K562 (cell line): Measurements from ENCODE around the gene BHLHE40. TPM values are rescaled to one million over a fixed set of nuclear protein-coding genes. Genes with fewer than 3 reads are reported as not detected.

Experiments used
- BCOR ChIP-seq: fragments of 450-650 bp; IDR thresholded peaks from 2 replicates; pipeline ENCODE4 v1.6.1; 2016
- CBFA2T3 ChIP-seq: fragments of 450-650 bp; IDR thresholded peaks from 2 replicates; pipeline ENCODE4 v1.6.1; 2017
- CBX3 ChIP-seq, 2 experiments: IDR thresholded peaks; 1 replicate in 1 of 2; 2 replicates in 1 of 2; pipeline ENCODE4 v1.6.1; 2012; ENCODE audit warnings: inconsistent platforms in 2 of 2, low read length in 2 of 2, borderline replicate concordance in 1 of 2, control low read depth in 1 of 2
- CEBPG ChIP-seq, 3 experiments: fragments of 200-800 bp in 1 of 3; sonication (Bioruptor generic) in 1 of 3; sonication (generic) in 1 of 3; formaldehyde crosslinking in 1 of 3; IDR thresholded peaks in 2 of 3; conservative IDR thresholded peaks in 1 of 3; 2 replicates each; pipeline versions ENCODE4 v1.6.1 to v1.8.0; 2016 to 2022; ENCODE audit warnings: missing compliant biosample characterization in 2 of 3, missing genetic modification characterization in 2 of 3, mild to moderate bottlenecking in 1 of 3, missing genetic modification reagents in 1 of 3
- CEBPZ ChIP-seq: fragments of 150-350 bp; IDR thresholded peaks from 2 replicates; pipeline ENCODE4 v1.6.1; 2014; ENCODE audit warnings: low read depth, mild to moderate bottlenecking, low read length, borderline replicate concordance
- CXXC5 ChIP-seq: fragments of 250-450 bp; sonication (Bioruptor Pico); IDR thresholded peaks from 2 replicates; pipeline ENCODE4 v1.8.0; 2022; ENCODE audit warnings: inconsistent platforms, mild to moderate bottlenecking, moderate library complexity
- EP300 ChIP-seq: IDR thresholded peaks from 2 replicates; pipeline ENCODE4 v1.6.1; 2012; ENCODE audit warnings: low read length, improper control_type of control experiment
- FOXM1 ChIP-seq, 2 experiments: fragments of 450-650 bp in 1 of 2; sonication (generic) in 1 of 2; formaldehyde crosslinking in 1 of 2; IDR thresholded peaks; 2 replicates each; pipeline versions ENCODE4 v1.6.1 to v1.9.0; 2017 to 2022; ENCODE audit warnings: low read depth in 2 of 2, mild to moderate bottlenecking in 2 of 2, missing genetic modification reagents in 1 of 2, moderate library complexity in 1 of 2
- GABPB2 ChIP-seq: fragments of 250-450 bp; sonication (Bioruptor Pico); conservative IDR thresholded peaks from 2 replicates; pipeline ENCODE4 v1.5.1; 2021; ENCODE audit warnings: mild to moderate bottlenecking
- HCFC1 ChIP-seq: IDR thresholded peaks from 2 replicates; pipeline ENCODE4 v1.6.1; 2012; ENCODE audit warnings: low read depth, low read length, improper control_type of control experiment
- L3MBTL2 ChIP-seq: fragments of 450-650 bp; IDR thresholded peaks from 2 replicates; pipeline ENCODE4 v1.6.1; 2016; ENCODE audit warnings: mild to moderate bottlenecking, moderate library complexity
- MAFF ChIP-seq: IDR thresholded peaks from 2 replicates; pipeline ENCODE4 v1.6.1; 2012; ENCODE audit warnings: low read length, improper control_type of control experiment
- PHF8 ChIP-seq: fragments of 200-600 bp; sonication (generic); IDR thresholded peaks from 2 replicates; pipeline ENCODE4 v1.6.1; 2012; ENCODE audit warnings: mixed run types, mild to moderate bottlenecking, inconsistent platforms, low read length, moderate library complexity, borderline replicate concordance
- POLR2B ChIP-seq: fragments of 450-650 bp; IDR thresholded peaks from 2 replicates; pipeline ENCODE4 v1.6.1; 2018; ENCODE audit warnings: low read depth; ENCODE audit not compliant: partially characterized antibody
- RBM14 ChIP-seq: fragments of 200-400 bp; formaldehyde crosslinking; IDR thresholded peaks from 2 replicates; pipeline ENCODE4 v1.6.1; 2018; ENCODE audit warnings: low read depth, mild to moderate bottlenecking, low read length, moderate library complexity, borderline replicate concordance; ENCODE audit not compliant: insufficient read depth
- SMARCE1 ChIP-seq: fragments of 450-650 bp; IDR thresholded peaks from 2 replicates; pipeline ENCODE4 v1.7.1; 2016; ENCODE audit warnings: mild to moderate bottlenecking
- SREBF1 ChIP-seq: fragments of 150-350 bp; IDR thresholded peaks from 2 replicates; pipeline ENCODE4 v1.6.1; 2014; ENCODE audit warnings: antibody characterized with exemption, low read depth, low read length, borderline replicate concordance
- SRSF7 ChIP-seq: fragments of 200-400 bp; formaldehyde crosslinking; optimal IDR thresholded peaks from 2 replicates; pipeline ENCODE3; 2017; ENCODE audit warnings: mild to moderate bottlenecking, low read depth, low read length
- STAT5A ChIP-seq: IDR thresholded peaks from 2 replicates; pipeline ENCODE4 v1.6.1; 2012; ENCODE audit warnings: low read length, inconsistent platforms, borderline replicate concordance
- TAF1 ChIP-seq: IDR thresholded peaks from 2 replicates; pipeline ENCODE4 v1.6.1; 2011; ENCODE audit warnings: mild to moderate bottlenecking, low read length, moderate library complexity; ENCODE audit not compliant: insufficient read depth, control insufficient read depth, severe bottlenecking; ENCODE audit errors: extremely low read depth
- TSC22D4 ChIP-seq: fragments of 450-650 bp; IDR thresholded peaks from 2 replicates; pipeline ENCODE4 v1.6.1; 2016; ENCODE audit warnings: missing genetic modification characterization, missing biosample characterization, control low read depth
- ZNF589 ChIP-seq: fragments of 200-800 bp; sonication (Bioruptor generic); IDR thresholded peaks from 2 replicates; pipeline ENCODE4 v1.6.1; 2016; ENCODE audit warnings: low read depth, missing genetic modification characterization, missing compliant biosample characterization
- ZNF740 ChIP-seq, 3 experiments: fragments of 200-800 bp in 1 of 3; sonication (Bioruptor generic) in 1 of 3; sonication (generic) in 1 of 3; formaldehyde crosslinking in 1 of 3; IDR thresholded peaks; 2 replicates each; pipeline versions ENCODE4 v1.6.1 to v1.8.0; 2016 to 2022; ENCODE audit warnings: mild to moderate bottlenecking in 2 of 3, missing compliant biosample characterization in 2 of 3, missing genetic modification characterization in 2 of 3, missing genetic modification reagents in 1 of 3
- polyA plus RNA-seq, 8 experiments: library from polyadenylated mRNA; depleted of rRNA in 4 of 8; stranded (reverse) in 5 of 8; unstranded in 3 of 8; fragments of >200 nt; fragmentation: Nextera tagmentation in 2 of 8; fragmentation: Illumina TruSeq in 1 of 8; extraction: Ambion mirVana in 2 of 8; extraction: Trizol in 1 of 8; gene quantifications; 2 replicates each; pipeline versions ENCODE4 v1.2.1 to v1.2.3, GENCODE V29; 2011 to 2014; ENCODE audit warnings: inconsistent platforms in 1 of 8, missing spikeins in 1 of 8
- total RNA-seq, 7 experiments: library from RNA; depleted of rRNA in 6 of 7; stranded (reverse); fragments of >200 nt in 6 of 7; fragmentation: Illumina TruSeq in 2 of 7; extraction: Trizol in 2 of 7; gene quantifications; 2 replicates each; pipeline versions ENCODE4 v1.2.1 to v1.2.3, GENCODE V29; 2011 to 2021; ENCODE audit warnings: low replicate concordance in 1 of 7

BHLHE40 gene
- total and polyA plus RNA-seq, 9 of the 15 experiments (the other 6 are each of a cell fraction or from before 2014, with no cell fraction given): 12.0 to 83.9 (median 31.4) TPM

GRCh38 chr3:4981665-4982494 lies 2.6 kb downstream of the BHLHE40 start (continued):
- TF ChIP-seq CEBPZ: no peak
- no peak for TF ChIP-seq BCOR
- no peak; the same call in 1 of the 2 replicates for TF ChIP-seq SMARCE1
- no peak for TF ChIP-seq GABPB2 (CRISPR knock-in tag)
- TF ChIP-seq FOXM1 (IDR thresholded peaks at IDR 0.05; ENCODE audit: low read depth): peak; percentile 23; the same call in 1 of the 2 replicates
- no peak for TF ChIP-seq FOXM1 (CRISPR knock-in tag; IDR thresholded peaks at IDR 0.05; ENCODE audit: low read depth)
- TF ChIP-seq STAT5A: no peak; the same call in 1 of the 2 replicates
- TF ChIP-seq RBM14: no peak
- TF ChIP-seq L3MBTL2: no peak; the same call in 1 of the 2 replicates
- TF ChIP-seq HCFC1: no peak
- no peak for TF ChIP-seq CBX3 (IDR thresholded peaks at IDR 0.05; ENCODE audit: borderline replicate concordance in 1 of 2, low read length in 2 of 2)
- TF ChIP-seq EP300: peak; percentile 57; the same call in 1 of the 2 replicates
- TF ChIP-seq SREBF1: 0 out of 2 replicates have a peak, but pooled peaks have one; percentile 18
- no peak for TF ChIP-seq CBFA2T3
- TF ChIP-seq POLR2B: no peak
- TF ChIP-seq TSC22D4 (tag): no peak
- TF ChIP-seq CXXC5 (CRISPR knock-in tag): peak; percentile 41; the same call in 1 of the 2 replicates
- TF ChIP-seq TAF1: no peak
- TF ChIP-seq SRSF7: no peak
- TF ChIP-seq ZNF740 (CRISPR knock-in tag; IDR thresholded peaks at IDR 0.05): 0 out of 2 replicates have a peak, but pooled peaks have one; percentile 17
- no peak for TF ChIP-seq ZNF740 (tag; IDR thresholded peaks at IDR 0.05)
- TF ChIP-seq MAFF: no peak
- TF ChIP-seq ZNF589 (CRISPR knock-in tag): no peak
- TF ChIP-seq PHF8: no peak
- TF ChIP-seq CEBPG (CRISPR knock-in tag; IDR thresholded peaks at IDR 0.05): peak; percentile 99
- TF ChIP-seq CEBPG (tag; conservative IDR thresholded peaks at IDR 0.05 in 1 of 2, IDR thresholded peaks at IDR 0.05 in 1 of 2): peak in 1 of 2 experiments; percentile 100; a peak in 2 of 4 replicates
